PC-9 (cell line): ENCODE data around the gene CAPG. TPM values are rescaled to one million over a fixed set of nuclear protein-coding genes. Genes with fewer than 3 reads are reported as not detected.

Experiments used
- BruUV-seq: library from RNA; stranded (reverse); fragments of 400-500 nt; replicated peaks from 2 replicates; lab custom pipeline; 2021; lab: Mats Ljungman, UMichigan
- CTCF ChIA-PET: fragments of 300-600 bp; sonication (Branson Sonifier 250); formaldehyde crosslinking; loops from one replicate; lab custom pipeline; 2022; ENCODE audit warnings: antibody characterized with exemption; lab: Charles Lee
- POLR2A ChIA-PET: fragments of 300-600 bp; sonication (Branson Sonifier 250); formaldehyde crosslinking; loops from one replicate; lab custom pipeline; 2022; ENCODE audit warnings: antibody characterized with exemption; ENCODE audit not compliant: unreplicated experiment; lab: Charles Lee
- DNase-seq, 2 experiments: peaks; one replicate each; pipeline versions ENCODE4 v3.0.0 to v3.0.0-alpha.2; 2015 to 2022; ENCODE audit warnings: mixed read lengths in 1 of 2
- H2AFZ ChIP-seq: fragments of 200-600 bp; sonication (generic); 2 replicates; pipeline ENCODE4 v1.8.1; 2017; ENCODE audit warnings: antibody characterized with exemption
- H3F3A ChIP-seq: fragments of 200-600 bp; sonication (generic); 2 replicates; pipeline ENCODE4 v1.8.1; 2017; ENCODE audit warnings: antibody characterized with exemption, mild to moderate bottlenecking, low read depth; ENCODE audit not compliant: insufficient read depth
- H3K27ac ChIP-seq: fragments of 200-600 bp; sonication (generic); 2 replicates; pipeline ENCODE4 v1.6.1; 2016; ENCODE audit warnings: mixed run types
- H3K27me3 ChIP-seq: fragments of 200-600 bp; sonication (generic); 2 replicates; pipeline ENCODE4 v1.6.1; 2016; ENCODE audit warnings: low read depth, mixed run types; ENCODE audit not compliant: insufficient read depth
- H3K36me3 ChIP-seq: fragments of 200-600 bp; sonication (generic); 2 replicates; pipeline ENCODE4 v1.6.1; 2016; ENCODE audit warnings: low read depth, mixed run types
- H3K4me1 ChIP-seq: fragments of 200-600 bp; sonication (generic); replicated peaks from 2 replicates; pipeline ENCODE4 v1.6.1; 2016; ENCODE audit warnings: mixed run types; ENCODE audit not compliant: insufficient read depth
- H3K4me2 ChIP-seq: fragments of 200-600 bp; sonication (generic); 2 replicates; pipeline ENCODE4 v1.6.1; 2017; ENCODE audit warnings: mixed run types
- H3K4me3 ChIP-seq: fragments of 200-600 bp; sonication (generic); 2 replicates; pipeline ENCODE4 v1.6.1; 2016; ENCODE audit warnings: mixed run types
- H3K79me2 ChIP-seq: fragments of 200-600 bp; sonication (generic); 2 replicates; pipeline ENCODE4 v1.6.1; 2017; ENCODE audit warnings: low read depth, mixed run types
- H3K9me2 ChIP-seq: fragments of 200-600 bp; sonication (generic); 2 replicates; pipeline ENCODE4 v1.8.1; 2017; ENCODE audit warnings: mild to moderate bottlenecking; ENCODE audit not compliant: insufficient read depth
- H3K9me3 ChIP-seq: fragments of 200-600 bp; sonication (generic); 2 replicates; pipeline ENCODE4 v1.8.1; 2016; ENCODE audit warnings: low read depth; ENCODE audit not compliant: insufficient read depth
- H4K20me1 ChIP-seq: fragments of 200-600 bp; sonication (generic); 2 replicates; pipeline ENCODE4 v1.8.1; 2017; ENCODE audit not compliant: insufficient read depth
- EZH2 ChIP-seq: fragments of 200-600 bp; sonication (generic); IDR thresholded peaks from 2 replicates; pipeline ENCODE4 v1.8.0; 2017; ENCODE audit warnings: antibody characterized with exemption, low read depth
- intact Hi-C: fragments of 100-400 bp; cut with micrococcal nuclease; formaldehyde crosslinking; loops from one replicate; pipeline ENCODE4 v1.10.0; 2022; ENCODE audit not compliant: unreplicated experiment
- total RNA-seq: library from RNA; stranded (reverse); gene quantifications from 2 replicates; pipeline ENCODE4 v1.2.3, GENCODE V29; 2021
- TF ChIP-seq, protein P1 (sequence below): fragments of 200-600 bp; sonication (generic); conservative IDR thresholded peaks from 2 replicates; pipeline ENCODE4 v1.6.1; 2017; ENCODE audit warnings: mixed run types, antibody characterized with exemption, mild to moderate bottlenecking, moderate library complexity

Gene CAPG
- total RNA-seq, 1 experiment from 2014 or later = 417 TPM

DNA sequence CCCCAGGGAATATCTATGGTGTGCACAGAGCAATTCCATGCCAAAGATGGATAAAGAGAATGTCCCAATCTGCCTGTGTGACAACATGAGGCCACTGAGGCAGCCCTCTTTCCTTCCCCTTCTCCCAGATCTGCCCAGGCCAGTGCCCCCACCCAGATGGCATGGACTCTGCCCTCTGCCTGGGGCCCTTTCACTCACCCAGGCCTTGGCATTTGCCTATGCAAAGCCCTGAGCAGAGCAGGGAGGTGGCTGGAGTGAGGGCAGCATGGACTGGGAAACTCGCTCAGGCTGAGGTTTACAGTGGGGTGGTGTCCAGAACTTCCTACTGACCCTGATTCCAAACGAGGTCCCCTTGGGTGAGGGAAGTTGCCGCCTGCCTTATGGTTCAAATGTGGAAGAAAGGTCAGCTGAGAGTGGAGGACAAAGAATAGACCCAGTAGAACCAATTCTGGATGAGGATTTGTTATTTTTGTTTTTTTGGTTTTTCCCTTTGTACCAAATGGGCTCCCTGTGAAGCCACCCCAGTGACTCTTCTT is 17.2 kb upstream of the CAPG start:
- intact Hi-C loops = no loop called here
- Histone ChIP-seq H3K4me3 (no peak overlapping the region), H2AFZ (no peak overlapping the region), H3K36me3 (no peaks in the 10 kb centered on the region), H3K4me2 (no peak overlapping the region), H3K9me3 (no peaks in the 10 kb centered on the region), H4K20me1 (no peaks in the 10 kb centered on the region), H3K27ac (no peak overlapping the region), H3K4me1 (peaks cover 4% of the 10 kb centered on the region), H3K9me2 (no peaks in the 10 kb centered on the region), H3K79me2 (no peaks in the 10 kb centered on the region), H3K27me3 (no peaks in the 10 kb centered on the region), H3F3A (peaks cover 7% of the 10 kb centered on the region; the same call in 1 of the 2 replicates)
- DNase-seq = no peak
- POLR2A ChIA-PET = no interaction called here
- TF ChIP-seq, protein P1, sequence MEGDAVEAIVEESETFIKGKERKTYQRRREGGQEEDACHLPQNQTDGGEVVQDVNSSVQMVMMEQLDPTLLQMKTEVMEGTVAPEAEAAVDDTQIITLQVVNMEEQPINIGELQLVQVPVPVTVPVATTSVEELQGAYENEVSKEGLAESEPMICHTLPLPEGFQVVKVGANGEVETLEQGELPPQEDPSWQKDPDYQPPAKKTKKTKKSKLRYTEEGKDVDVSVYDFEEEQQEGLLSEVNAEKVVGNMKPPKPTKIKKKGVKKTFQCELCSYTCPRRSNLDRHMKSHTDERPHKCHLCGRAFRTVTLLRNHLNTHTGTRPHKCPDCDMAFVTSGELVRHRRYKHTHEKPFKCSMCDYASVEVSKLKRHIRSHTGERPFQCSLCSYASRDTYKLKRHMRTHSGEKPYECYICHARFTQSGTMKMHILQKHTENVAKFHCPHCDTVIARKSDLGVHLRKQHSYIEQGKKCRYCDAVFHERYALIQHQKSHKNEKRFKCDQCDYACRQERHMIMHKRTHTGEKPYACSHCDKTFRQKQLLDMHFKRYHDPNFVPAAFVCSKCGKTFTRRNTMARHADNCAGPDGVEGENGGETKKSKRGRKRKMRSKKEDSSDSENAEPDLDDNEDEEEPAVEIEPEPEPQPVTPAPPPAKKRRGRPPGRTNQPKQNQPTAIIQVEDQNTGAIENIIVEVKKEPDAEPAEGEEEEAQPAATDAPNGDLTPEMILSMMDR = no peak
- no peak for TF ChIP-seq EZH2
- CTCF ChIA-PET = no interaction called here
- no TSS peak for BruUV-seq

DNA sequence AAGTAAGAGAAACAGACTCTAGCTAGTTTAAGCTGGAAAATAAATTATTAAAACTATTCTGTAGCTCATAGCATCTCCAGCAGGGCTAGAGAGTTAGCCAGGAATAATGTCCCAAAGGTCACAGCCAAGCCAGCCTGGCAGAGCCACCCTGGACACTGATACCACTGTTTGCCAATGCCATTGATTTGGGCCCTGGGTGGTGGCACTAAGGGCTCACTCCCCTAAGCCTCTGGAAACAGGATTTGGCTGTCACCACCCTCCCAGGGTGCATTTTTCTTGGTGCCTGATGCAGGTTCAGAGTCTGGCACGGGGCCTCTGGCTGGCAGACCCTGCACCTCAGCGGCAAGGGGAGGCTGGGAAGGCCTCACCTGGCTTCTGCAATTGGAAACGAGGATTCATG is 15.4 kb upstream of the CAPG start:
- BruUV-seq = no TSS peak
- ChIA-PET POLR2A (no interaction called here), CTCF (no interaction called here)
- TF ChIP-seq EZH2 = no peak
- TF ChIP-seq, protein P1 = no peak
- Histone ChIP-seq H3K27me3 (no peaks in the 10 kb centered on the region), H3K79me2 (no peaks in the 10 kb centered on the region), H4K20me1 (no peaks in the 10 kb centered on the region), H3K9me2 (no peaks in the 10 kb centered on the region), H3K4me3 (no peak overlapping the region), H3F3A (peaks cover 24% of the 10 kb centered on the region), H3K27ac (no peak overlapping the region), H3K4me1 (peaks cover 22% of the 10 kb centered on the region), H3K36me3 (no peaks in the 10 kb centered on the region), H3K4me2 (no peak overlapping the region), H2AFZ (no peak overlapping the region), H3K9me3 (no peaks in the 10 kb centered on the region)
- intact Hi-C loops = no loop called here
- DNase-seq = no peak

DNA sequence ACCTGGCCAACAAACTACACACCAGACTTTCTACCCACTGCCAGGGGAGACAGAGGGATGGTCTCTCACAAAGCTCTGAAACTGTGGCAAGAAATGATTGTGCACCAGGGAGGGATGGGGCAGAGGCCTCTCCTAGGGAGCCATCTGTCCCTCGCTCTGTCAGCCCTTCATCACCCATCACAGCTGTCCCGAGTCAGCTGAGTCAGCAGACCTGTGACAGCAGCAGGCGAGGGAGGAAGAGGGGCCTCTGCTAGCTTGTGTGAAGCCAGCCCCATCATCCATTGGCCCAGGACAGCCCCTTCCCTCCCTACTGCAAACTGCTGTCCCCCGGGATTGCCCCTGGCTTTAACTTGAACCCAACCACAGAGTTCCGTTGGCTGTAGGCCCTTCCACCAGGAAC is 13.4 kb upstream of the CAPG start:
- no peaks in the 10 kb centered on the region for H4K20me1 ChIP-seq
- DNase-seq = no peak
- intact Hi-C loops = no loop called here
- no TSS peak for BruUV-seq
- H3K4me3 ChIP-seq = no peak overlapping the region
- no peak overlapping the region for H3K27ac ChIP-seq
- ChIA-PET CTCF (no interaction called here), POLR2A (no interaction called here)
- TF ChIP-seq EZH2 = no peak
- TF ChIP-seq, protein P1 = no peak
- H2AFZ ChIP-seq = no peak overlapping the region
- H3K9me3 ChIP-seq = no peaks in the 10 kb centered on the region
- H3K36me3 ChIP-seq = no peaks in the 10 kb centered on the region
- peaks cover 32% of the 10 kb centered on the region for H3F3A ChIP-seq
- H3K27me3 ChIP-seq = no peaks in the 10 kb centered on the region
- peaks cover 38% of the 10 kb centered on the region for H3K4me1 ChIP-seq
- no peak overlapping the region for H3K4me2 ChIP-seq
- H3K79me2 ChIP-seq = 0 out of 2 replicates have a peak, but pooled peaks cover 5% of the 10 kb centered on the region
- H3K9me2 ChIP-seq = no peaks in the 10 kb centered on the region
